ENCODE measurements around the gene PRR5. TPM values are rescaled to one million over a fixed set of nuclear protein-coding genes. Genes with fewer than 3 reads are reported as not detected.

PRR5 gene
- total and polyA plus RNA-seq, 9 donors: 13.7 to 38.6 (median 30.7) TPM

DNA sequence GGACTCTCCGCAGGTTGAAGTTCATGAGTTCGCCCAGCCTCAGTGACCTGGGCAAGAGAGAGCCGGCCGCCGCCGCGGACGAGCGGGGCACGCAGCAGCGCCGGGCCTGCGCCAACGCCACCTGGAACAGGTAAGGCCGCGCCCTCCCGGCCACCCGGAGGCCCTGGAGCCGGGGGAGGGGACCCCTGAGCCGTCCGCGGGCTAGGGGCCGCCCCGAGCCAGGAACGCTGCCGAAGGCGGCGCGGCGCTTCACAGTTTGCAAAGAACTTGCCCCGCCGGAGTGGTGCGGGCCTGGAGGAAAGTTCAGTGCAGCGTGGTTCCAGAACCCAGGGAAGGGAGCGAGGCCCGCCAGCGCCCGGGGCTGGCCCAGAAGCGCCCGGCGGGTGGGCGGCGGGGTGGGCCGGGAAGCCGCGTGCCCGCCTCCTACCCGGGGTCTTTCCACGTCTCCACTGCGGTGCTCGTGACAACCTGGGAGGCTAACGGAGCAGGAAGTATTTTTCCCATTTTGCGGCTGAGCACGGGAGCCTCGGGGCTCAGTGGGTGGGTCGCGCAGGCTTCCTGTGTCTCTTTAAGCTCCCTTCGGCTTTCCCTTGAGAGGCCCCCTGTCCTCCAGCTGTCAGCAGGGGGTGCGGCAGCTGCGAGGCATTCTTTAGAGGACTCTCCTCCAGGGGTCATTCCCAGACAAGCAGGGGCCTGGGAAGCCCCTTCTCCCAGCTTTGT, 635 bp downstream of the PRR5 start:
- peak; percentile 74 for DNase-seq
- under 1% methylated on average over 60 of the region's 60 CpGs for WGBS (ENCODE audit: insufficient coverage)

DNA sequence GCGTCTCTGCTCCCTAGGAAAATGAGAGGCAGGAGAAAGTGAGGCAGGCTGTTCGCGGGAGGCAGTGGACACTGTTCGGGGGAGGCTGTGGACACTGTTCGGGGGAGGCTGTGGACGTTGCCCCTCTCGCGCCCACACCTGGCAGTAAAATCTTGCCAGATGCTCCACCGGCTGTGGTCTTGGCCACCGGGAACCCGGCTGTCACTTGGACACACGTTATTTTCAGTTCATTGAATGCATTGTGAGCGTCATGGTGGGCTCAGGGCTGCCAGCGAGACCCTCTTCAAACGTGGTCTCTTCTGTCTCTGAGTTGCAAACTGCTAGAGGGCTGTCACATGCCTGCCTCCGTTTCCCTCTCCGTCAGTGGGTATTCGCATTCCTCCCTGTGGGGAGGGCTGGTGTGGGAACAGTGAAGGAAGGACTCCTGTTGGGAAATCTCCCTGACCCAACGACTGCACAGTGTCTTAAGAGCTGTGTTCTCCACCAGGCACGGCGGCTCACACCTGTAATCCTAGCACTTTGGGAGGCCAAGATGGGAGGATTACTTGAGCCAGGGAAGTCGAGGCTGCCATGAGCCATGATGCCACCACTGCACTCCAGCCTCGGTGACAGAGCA, 1.4 kb downstream of the PRR5 start:
- peaks cover 3% of the 10 kb centered on the region for H3K27me3 ChIP-seq (ENCODE audit: control insufficient read depth, insufficient read depth, low read length)
- peak overlapping the region; percentile 57 for H3K4me3 ChIP-seq (ENCODE audit: low read length)
- 26% methylated on average over 12 of the region's 23 CpGs for WGBS (ENCODE audit: insufficient coverage)
- H3K4me1 ChIP-seq (ENCODE audit: control insufficient read depth, insufficient read depth, low read length): peaks cover 46% of the 10 kb centered on the region
- H3K9me3 ChIP-seq (replicated peaks; ENCODE audit: control insufficient read depth, low read depth, low read length): no peaks in the 10 kb centered on the region
- no peak for DNase-seq
- H3K36me3 ChIP-seq (ENCODE audit: control insufficient read depth, insufficient read depth, low read length): peaks cover 8% of the 10 kb centered on the region
- peak overlapping the region; percentile 55 for H3K27ac ChIP-seq (ENCODE audit: low read length)

More for the DNA sequence above, 635 bp downstream of the PRR5 start:
- peak overlapping the region; percentile 57 for H3K4me3 ChIP-seq (ENCODE audit: low read length)
- H3K27me3 ChIP-seq (ENCODE audit: control insufficient read depth, insufficient read depth, low read length): peaks cover 3% of the 10 kb centered on the region
- H3K36me3 ChIP-seq (ENCODE audit: control insufficient read depth, insufficient read depth, low read length): peaks cover 8% of the 10 kb centered on the region
- peaks cover 53% of the 10 kb centered on the region for H3K4me1 ChIP-seq (ENCODE audit: control insufficient read depth, insufficient read depth, low read length)
- peak overlapping the region; percentile 55 for H3K27ac ChIP-seq (ENCODE audit: low read length)
- H3K9me3 ChIP-seq (replicated peaks; ENCODE audit: control insufficient read depth, low read depth, low read length): no peaks in the 10 kb centered on the region

DNA sequence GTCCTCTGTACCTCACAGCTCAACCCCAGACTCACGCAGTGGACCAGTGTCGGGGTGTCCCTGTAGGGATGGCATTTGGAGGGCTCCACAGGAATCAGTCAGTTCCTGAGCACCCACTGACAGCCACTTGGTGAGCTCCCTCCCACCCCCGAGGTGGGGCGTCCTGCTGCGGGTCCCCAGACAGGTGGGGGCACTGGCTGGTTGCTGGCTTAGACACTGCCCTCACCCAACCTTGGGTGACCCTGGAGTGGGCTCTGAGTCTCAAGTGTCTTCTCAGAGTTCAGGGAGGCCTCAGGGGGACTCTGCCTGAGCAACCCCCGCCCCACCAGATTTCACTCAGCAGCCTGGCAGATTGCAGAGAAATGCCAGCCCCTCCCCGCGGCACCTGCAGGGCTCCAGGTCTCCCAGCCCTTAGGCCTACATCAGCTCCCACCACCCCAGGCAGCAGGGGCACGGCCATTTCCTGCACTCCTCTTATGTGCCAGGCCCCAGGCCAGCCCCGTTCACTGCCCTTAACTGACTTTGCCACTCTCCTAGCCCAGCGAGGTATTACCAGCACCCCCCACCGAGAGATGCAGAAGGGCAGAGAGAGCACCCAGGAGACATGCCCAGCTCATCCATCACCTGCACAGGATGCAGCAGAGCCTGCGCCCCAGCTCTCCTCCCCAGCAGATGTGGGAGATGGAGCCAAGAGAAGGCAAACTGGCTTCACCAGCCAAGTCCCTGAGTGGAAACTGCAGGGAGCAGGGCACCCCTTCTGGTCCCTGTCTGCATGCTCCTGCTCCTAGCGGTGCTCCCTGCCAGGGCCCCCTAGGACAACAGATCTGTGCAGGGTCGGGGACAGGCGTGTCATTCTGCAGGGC, 2.4 kb downstream of the PRR5 start:
- peaks cover 36% of the 10 kb centered on the region for H3K4me1 ChIP-seq (ENCODE audit: control insufficient read depth, insufficient read depth, low read length)
- no peaks in the 10 kb centered on the region for H3K9me3 ChIP-seq (replicated peaks; ENCODE audit: control insufficient read depth, low read depth, low read length)
- H3K27me3 ChIP-seq (ENCODE audit: control insufficient read depth, insufficient read depth, low read length): peaks cover 3% of the 10 kb centered on the region
- no peak overlapping the region for H3K4me3 ChIP-seq (ENCODE audit: low read length)
- H3K36me3 ChIP-seq (ENCODE audit: control insufficient read depth, insufficient read depth, low read length): peaks cover 8% of the 10 kb centered on the region
- DNase-seq: no peak
- WGBS (ENCODE audit: insufficient coverage): 93% methylated on average over 13 of the region's 16 CpGs
- H3K27ac ChIP-seq (ENCODE audit: low read length): no peak overlapping the region

DNA sequence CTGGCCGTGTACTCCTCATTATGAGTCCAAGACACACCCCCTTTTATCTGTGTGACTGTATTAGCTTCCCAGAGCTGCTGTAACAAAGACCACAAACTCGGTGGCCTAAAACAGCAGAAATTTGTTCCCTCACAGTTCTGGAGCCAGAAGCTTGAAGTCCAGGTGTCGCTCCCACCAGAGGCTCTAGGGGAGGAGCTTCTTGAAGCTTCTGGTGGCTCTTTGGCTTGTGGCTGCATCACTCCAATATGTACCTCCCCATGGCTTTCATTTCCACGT, 3.0 kb downstream of the PRR5 start:
- peaks cover 3% of the 10 kb centered on the region for H3K27me3 ChIP-seq (ENCODE audit: control insufficient read depth, insufficient read depth, low read length)
- 87% methylated on average over 3 of the region's 4 CpGs for WGBS (ENCODE audit: insufficient coverage)

DNA sequence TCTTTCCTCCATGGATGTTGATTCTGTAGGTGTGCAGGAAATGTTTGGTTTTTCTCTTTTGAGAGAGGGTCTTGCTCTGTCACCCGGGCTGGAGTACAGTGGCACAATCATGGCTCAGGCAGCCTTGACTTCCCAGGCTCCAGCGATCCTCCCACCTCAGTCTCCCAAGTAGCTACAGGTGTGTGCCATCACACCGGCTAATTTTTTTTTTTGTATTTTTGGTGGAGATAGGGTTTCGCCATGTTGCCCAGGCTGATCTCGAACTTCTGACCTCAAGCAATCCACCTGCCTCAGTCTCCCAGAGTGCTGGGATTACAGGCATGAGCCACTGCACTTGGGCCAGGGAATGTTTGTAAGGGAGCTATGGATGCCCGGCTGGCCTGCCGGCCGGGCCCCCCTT, 4.5 kb downstream of the PRR5 start:
- Histone ChIP-seq H3K36me3 (ENCODE audit: control insufficient read depth, insufficient read depth, low read length) (peaks cover 8% of the 10 kb centered on the region), H3K4me3 (ENCODE audit: low read length) (no peak overlapping the region), H3K27me3 (ENCODE audit: control insufficient read depth, insufficient read depth, low read length) (peaks cover 3% of the 10 kb centered on the region), H3K9me3 (replicated peaks; ENCODE audit: control insufficient read depth, low read depth, low read length) (no peaks in the 10 kb centered on the region), H3K27ac (ENCODE audit: low read length) (no peak overlapping the region), H3K4me1 (ENCODE audit: control insufficient read depth, insufficient read depth, low read length) (peaks cover 47% of the 10 kb centered on the region)
- DNase-seq: no peak
- no CpG with 5 or more reads among the region's 8 CpGs for WGBS (ENCODE audit: insufficient coverage)

More for the DNA sequence above, 3.0 kb downstream of the PRR5 start:
- Histone ChIP-seq H3K4me3 (ENCODE audit: low read length) (no peak overlapping the region), H3K4me1 (ENCODE audit: control insufficient read depth, insufficient read depth, low read length) (peaks cover 35% of the 10 kb centered on the region), H3K36me3 (ENCODE audit: control insufficient read depth, insufficient read depth, low read length) (peaks cover 8% of the 10 kb centered on the region), H3K9me3 (replicated peaks; ENCODE audit: control insufficient read depth, low read depth, low read length) (no peaks in the 10 kb centered on the region), H3K27ac (ENCODE audit: low read length) (no peak overlapping the region)
- no peak for DNase-seq

DNA sequence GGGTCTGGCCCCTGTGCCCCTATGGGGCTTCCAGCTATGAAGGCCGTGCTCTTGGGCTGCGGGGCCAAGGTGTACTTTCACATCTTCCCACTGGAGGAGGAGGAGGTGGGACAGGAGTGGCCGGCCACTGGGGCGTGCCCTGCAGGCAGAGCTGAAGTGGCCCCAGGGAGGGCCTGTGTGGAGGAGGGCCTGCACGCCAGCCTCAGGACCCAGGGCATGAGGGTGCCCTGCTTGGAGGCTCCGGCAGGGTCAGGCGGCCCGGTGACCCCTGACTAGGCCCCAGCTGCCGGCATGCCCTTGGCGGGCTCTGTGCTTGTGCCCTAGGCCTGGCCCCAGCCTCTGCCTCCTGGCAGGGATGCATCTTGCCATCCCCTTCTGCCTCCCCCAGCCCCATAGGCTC, 5.2 kb downstream of the PRR5 start:
- H3K27me3 ChIP-seq (ENCODE audit: control insufficient read depth, insufficient read depth, low read length): peaks cover 3% of the 10 kb centered on the region
- H3K4me3 ChIP-seq (ENCODE audit: low read length): no peak overlapping the region
- peaks cover 50% of the 10 kb centered on the region for H3K4me1 ChIP-seq (ENCODE audit: control insufficient read depth, insufficient read depth, low read length)
- DNase-seq: no peak
- WGBS (ENCODE audit: insufficient coverage): 89% methylated on average over 8 of the region's 10 CpGs
- peaks cover 8% of the 10 kb centered on the region for H3K36me3 ChIP-seq (ENCODE audit: control insufficient read depth, insufficient read depth, low read length)
- H3K27ac ChIP-seq (ENCODE audit: low read length): no peak overlapping the region
- no peaks in the 10 kb centered on the region for H3K9me3 ChIP-seq (replicated peaks; ENCODE audit: control insufficient read depth, low read depth, low read length)

DNA sequence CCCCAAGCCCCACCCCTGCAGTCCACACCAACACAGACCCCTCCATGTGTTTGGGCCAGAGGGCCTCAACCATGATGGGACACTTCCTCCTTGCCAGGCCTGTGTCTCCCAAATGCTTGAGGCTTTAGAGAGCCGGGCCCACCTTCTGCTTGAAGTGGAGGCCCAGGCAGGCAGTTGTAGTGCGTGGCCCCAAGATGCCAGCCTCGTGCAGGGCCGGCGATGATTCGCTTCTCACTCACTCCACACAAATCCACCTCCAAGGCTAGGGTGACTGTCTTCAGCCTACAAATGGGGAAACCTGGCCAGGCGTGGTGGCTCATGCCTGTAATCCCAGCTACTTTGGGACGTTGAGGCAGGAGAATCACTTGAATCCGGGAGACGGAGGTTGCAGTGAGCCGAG, 5.7 kb downstream of the PRR5 start:
- peaks cover 8% of the 10 kb centered on the region for H3K36me3 ChIP-seq (ENCODE audit: control insufficient read depth, insufficient read depth, low read length)
- WGBS (ENCODE audit: insufficient coverage): 83% methylated on average over 4 of the region's 11 CpGs
- H3K27ac ChIP-seq (ENCODE audit: low read length): no peak overlapping the region
- no peak for DNase-seq
- H3K27me3 ChIP-seq (ENCODE audit: control insufficient read depth, insufficient read depth, low read length): peaks cover 3% of the 10 kb centered on the region
- H3K4me3 ChIP-seq (ENCODE audit: low read length): no peak overlapping the region
- peaks cover 56% of the 10 kb centered on the region for H3K4me1 ChIP-seq (ENCODE audit: control insufficient read depth, insufficient read depth, low read length)
- no peaks in the 10 kb centered on the region for H3K9me3 ChIP-seq (replicated peaks; ENCODE audit: control insufficient read depth, low read depth, low read length)

DNA sequence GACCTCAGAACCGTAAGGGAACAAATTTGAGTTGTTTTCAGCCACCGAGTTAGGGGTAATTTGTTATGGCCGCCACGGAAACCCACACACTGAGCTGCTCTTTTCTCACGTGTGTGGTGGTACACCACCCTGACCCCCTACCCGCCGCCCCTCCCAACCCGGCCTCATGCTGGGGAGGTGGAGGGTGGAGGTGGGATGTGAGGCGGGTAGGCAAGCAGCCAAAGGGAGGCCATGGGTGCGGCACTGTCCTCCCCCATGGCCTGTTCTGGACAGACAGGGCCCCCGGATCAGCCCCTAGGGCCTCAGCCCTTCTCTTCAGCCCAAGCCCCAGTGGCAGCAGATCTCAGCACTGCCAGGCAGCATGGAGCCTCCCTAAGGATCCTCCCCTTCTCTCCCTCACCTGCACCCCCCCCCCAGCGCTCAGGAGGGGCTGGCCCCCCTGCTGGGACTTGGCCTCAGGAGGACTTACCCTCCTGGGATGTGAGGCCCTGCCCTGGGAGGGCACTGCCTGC, 7.9 kb downstream of the PRR5 start:
- Histone ChIP-seq H3K27me3 (ENCODE audit: control insufficient read depth, insufficient read depth, low read length) (no peaks in the 10 kb centered on the region), H3K4me3 (ENCODE audit: low read length) (no peak overlapping the region), H3K27ac (ENCODE audit: low read length) (peak overlapping the region; percentile 24), H3K9me3 (replicated peaks; ENCODE audit: control insufficient read depth, low read depth, low read length) (no peaks in the 10 kb centered on the region), H3K36me3 (ENCODE audit: control insufficient read depth, insufficient read depth, low read length) (peaks cover 2% of the 10 kb centered on the region), H3K4me1 (ENCODE audit: control insufficient read depth, insufficient read depth, low read length) (peaks cover 54% of the 10 kb centered on the region)
- WGBS (ENCODE audit: insufficient coverage): 29% methylated on average over 1 of the region's 12 CpGs
- no peak for DNase-seq

DNA sequence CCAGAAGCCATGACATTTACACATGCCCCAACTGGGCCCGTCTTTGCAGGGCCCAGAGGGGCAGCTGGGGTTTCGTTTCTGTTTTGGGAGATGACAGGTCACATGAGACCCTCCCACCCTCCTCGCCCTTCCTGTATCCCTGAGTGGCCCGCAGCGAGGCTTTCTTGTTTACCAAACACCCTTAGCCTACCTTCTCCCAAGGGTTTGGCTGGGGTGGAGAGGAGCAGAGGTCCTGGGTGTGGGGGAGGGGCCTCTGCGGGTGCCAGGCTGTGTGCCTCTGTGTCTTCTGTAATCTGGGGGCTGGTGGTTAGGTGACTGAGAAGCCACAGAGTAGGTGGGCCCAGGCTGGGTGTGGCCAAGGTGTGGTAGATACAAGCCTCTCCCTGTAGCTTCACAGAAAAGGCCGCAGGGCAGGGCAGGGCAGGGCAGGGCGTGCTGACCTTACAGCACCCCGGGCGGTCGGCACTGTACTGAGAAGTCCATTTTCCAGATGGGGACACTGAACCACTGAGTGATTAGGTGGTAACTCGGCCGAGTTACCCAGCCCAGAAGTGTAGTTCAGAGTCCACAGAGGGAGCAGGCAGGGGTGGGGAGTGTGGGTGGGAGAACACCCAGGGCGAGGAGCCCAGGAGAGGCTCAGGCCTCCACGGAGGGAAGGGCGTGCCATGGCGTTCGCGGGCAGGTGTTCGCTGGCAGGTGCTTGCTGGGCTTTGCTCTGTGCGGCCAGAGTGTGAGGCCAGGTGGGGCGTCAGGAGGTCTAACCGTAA, 8.7 kb downstream of the PRR5 start:
- Histone ChIP-seq H3K27me3 (ENCODE audit: control insufficient read depth, insufficient read depth, low read length) (no peaks in the 10 kb centered on the region), H3K9me3 (replicated peaks; ENCODE audit: control insufficient read depth, low read depth, low read length) (no peaks in the 10 kb centered on the region), H3K36me3 (ENCODE audit: control insufficient read depth, insufficient read depth, low read length) (peaks cover 7% of the 10 kb centered on the region), H3K4me1 (ENCODE audit: control insufficient read depth, insufficient read depth, low read length) (peaks cover 59% of the 10 kb centered on the region), H3K27ac (ENCODE audit: low read length) (peak overlapping the region; percentile 56), H3K4me3 (ENCODE audit: low read length) (no peak overlapping the region)
- 67% methylated on average over 9 of the region's 23 CpGs for WGBS (ENCODE audit: insufficient coverage)
- no peak for DNase-seq
